Panc1 (cell line): ENCODE measurements around the gene TPRN. TPM values are rescaled to one million over a fixed set of nuclear protein-coding genes. Genes with fewer than 3 reads are reported as not detected.

Experiments
- ATAC-seq: fragments of 200-7000 bp; cut with Tn5 transposase; 2 replicates; pipeline ENCODE4 v1.9.1; 2020; ENCODE audit warnings: mild to moderate bottlenecking, moderate library complexity
- BruUV-seq: library from RNA; stranded (reverse); fragments of 400-500 nt; replicated peaks from 2 replicates; lab custom pipeline; 2021; lab: Mats Ljungman, UMichigan
- CTCF ChIA-PET: fragments of 300-600 bp; sonication (Branson Sonifier 250); formaldehyde crosslinking; loops from one replicate; lab custom pipeline; 2022; ENCODE audit warnings: antibody characterized with exemption; lab: Charles Lee
- POLR2A ChIA-PET: fragments of 300-600 bp; sonication (Branson Sonifier 250); formaldehyde crosslinking; loops from one replicate; lab custom pipeline; 2022; ENCODE audit warnings: antibody characterized with exemption; lab: Charles Lee
- DNase-seq: peaks from one replicate; pipeline ENCODE4 v3.0.0-alpha.2; 2010; ENCODE audit warnings: low read depth, low spot score
- H3K27ac ChIP-seq: 2 replicates; pipeline ENCODE4 v1.5.1; 2011; ENCODE audit warnings: mild to moderate bottlenecking, low read length, inconsistent platforms
- H3K27me3 ChIP-seq: fragments of 200-500 bp; sonication (Bioruptor generic); 2 replicates; pipeline ENCODE4 v1.6.0; 2014; ENCODE audit warnings: low read length, inconsistent platforms; ENCODE audit not compliant: control insufficient read depth, insufficient read depth
- H3K36me3 ChIP-seq: fragments of 200-500 bp; sonication (Bioruptor generic); 2 replicates; pipeline ENCODE4 v1.5.1; 2014; ENCODE audit warnings: inconsistent platforms, mild to moderate bottlenecking, low read length, moderate library complexity; ENCODE audit not compliant: control insufficient read depth, insufficient read depth
- H3K4me1 ChIP-seq: 2 replicates; pipeline ENCODE4 v1.5.1; 2011; ENCODE audit warnings: inconsistent platforms, mild to moderate bottlenecking, low read length, moderate library complexity; ENCODE audit not compliant: control insufficient read depth, insufficient read depth
- H3K4me3 ChIP-seq, 2 experiments: 2 replicates each; pipeline ENCODE4 v1.5.1; 2011 to 2012; ENCODE audit warnings: low read depth in 2 of 2, low read length in 2 of 2, mild to moderate bottlenecking in 2 of 2, inconsistent platforms in 1 of 2, moderate library complexity in 1 of 2
- H3K9me3 ChIP-seq: fragments of 200-500 bp; sonication (Bioruptor generic); 2 replicates; pipeline ENCODE4 v1.5.1; 2014; ENCODE audit warnings: low read depth, mild to moderate bottlenecking, inconsistent platforms, low read length, moderate library complexity; ENCODE audit not compliant: control insufficient read depth, insufficient read depth
- CTCF ChIP-seq: fragments of 450-650 bp; IDR thresholded peaks from 2 replicates; pipeline ENCODE4 v1.5.1; 2017; ENCODE audit warnings: mild to moderate bottlenecking
- POLR2AphosphoS5 ChIP-seq: IDR thresholded peaks from 2 replicates; pipeline ENCODE4 v1.6.1; 2012; ENCODE audit warnings: mild to moderate bottlenecking, low read depth, low read length, moderate library complexity
- REST ChIP-seq, 2 experiments: IDR thresholded peaks; 2 replicates each; pipeline ENCODE4 v1.6.1; 2011 to 2012; ENCODE audit warnings: low read depth in 2 of 2, control low read depth in 1 of 2, low read length in 1 of 2, mild to moderate bottlenecking in 1 of 2, moderate library complexity in 1 of 2; ENCODE audit not compliant: insufficient read depth in 1 of 2
- SIN3A ChIP-seq: IDR thresholded peaks from 2 replicates; pipeline ENCODE4 v1.6.1; 2012; ENCODE audit warnings: low read depth, mild to moderate bottlenecking, low read length, moderate library complexity, borderline replicate concordance; ENCODE audit not compliant: insufficient read depth
- TCF7L2 ChIP-seq: IDR thresholded peaks from 2 replicates; pipeline ENCODE4 v1.6.1; 2011; ENCODE audit warnings: mild to moderate bottlenecking, low read depth, low read length, inconsistent platforms
- in situ Hi-C: cut with HindIII; loops from 2 replicates; pipeline ENCODE4 v1.10.0; 2016; ENCODE audit warnings: low sequenced_read_pairs, low pct_unique_long_range_greater_than_20kb
- intact Hi-C: fragments of 100-400 bp; cut with micrococcal nuclease; formaldehyde crosslinking; loops from one replicate; pipeline ENCODE4 v1.10.0; 2022; ENCODE audit not compliant: unreplicated experiment
- total RNA-seq: library from RNA; stranded (reverse); gene quantifications from one replicate; pipeline ENCODE4 v1.2.1, GENCODE V29; 2021; ENCODE audit not compliant: unreplicated experiment

The TPRN gene
- total RNA-seq, 1 experiment from 2014 or later, result 21.7 TPM

GRCh38 chr9:137230705-137231371 lies 30.3 kb upstream of the TPRN start, which contains the start of gene SLC34A3:
TSS of gene SLC34A3 (plus strand) at chr9:137230901. CDS start at chr9:137231703, 802 bp downstream.
- H3K27ac ChIP-seq, result no peak within 1 kb of the TSS
- H3K27me3 ChIP-seq, result no peaks in the 10 kb centered on the region
- ChIA-PET CTCF (no interaction called here), POLR2A (no interaction called here)
- intact Hi-C loops (no loop called here), in situ Hi-C loops (no loop called here)
- no peak for DNase-seq
- BruUV-seq, result no TSS peak
- H3K4me1 ChIP-seq, result peaks cover 4% of the 10 kb centered on the region
- no peaks in the 10 kb centered on the region for H3K9me3 ChIP-seq
- TF ChIP-seq SIN3A (no peak), CTCF (no peak), POLR2AphosphoS5 (no peak), REST (IDR thresholded peaks at IDR 0.05; ENCODE audit: insufficient read depth in 1 of 2, low read depth in 2 of 2, low read length in 1 of 2) (no peak), TCF7L2 (no peak)
- no peak for ATAC-seq
- H3K36me3 ChIP-seq, result no peaks in the 10 kb centered on the region
- H3K4me3 ChIP-seq, result no peak within 1 kb of the TSS

- in situ Hi-C loops (no loop called here), intact Hi-C loops (loop anchor here (5.0 kb wide), 1 partner anchor 113 kb away; no protein-coding TSS in a partner anchor)
- Histone ChIP-seq H3K4me3 (no peak overlapping the region), H3K27me3 (no peaks in the 10 kb centered on the region), H3K36me3 (no peaks in the 10 kb centered on the region), H3K9me3 (no peaks in the 10 kb centered on the region), H3K27ac (no peak overlapping the region), H3K4me1 (peaks cover 4% of the 10 kb centered on the region)
- DNase-seq, result no peak
- ChIA-PET CTCF (interaction anchor here (0.7 kb wide), 1 partner anchor 16 kb away, joined by 3 read pairs; no protein-coding TSS in a partner anchor), POLR2A (interaction anchor here (0.7 kb wide), 1 partner anchor 192 kb away, joined by 16 read pairs; no protein-coding TSS in a partner anchor)
- TF ChIP-seq REST (IDR thresholded peaks at IDR 0.05; ENCODE audit: insufficient read depth in 1 of 2, low read depth in 2 of 2, low read length in 1 of 2), result no peak
- no peak for ATAC-seq
- no TSS peak for BruUV-seq
Measured at GRCh38 chr9:137229903-137230704, 29.6 kb upstream of the TPRN start.
